NOMO-1 treated with dmso at 0.1 percent for 144 hours (cell line): ENCODE data around the gene CASTOR2.
"Not testable (repeated sequence)": the region's sequence is repeated elsewhere in the genome, so short reads cannot be mapped to it uniquely, and the experiment has no call there.

Experiments
- DNase-seq: peaks from one replicate; lab custom pipeline; 2025; ENCODE audit not compliant: unreplicated experiment; lab: John Stamatoyannopoulos, UW

Gene CASTOR2

GRCh38 chr7:74964511-74965119 is at the start of gene CASTOR2:
TSS of gene CASTOR2 (plus strand) at chr7:74964705. CDS start at chr7:74964986, 281 bp downstream.
- DNase-seq, result peak; percentile 52

- not testable (repeated sequence) for DNase-seq
Observed at GRCh38 chr7:74922321-74922890, 42.1 kb upstream of the CASTOR2 start.

GRCh38 chr7:74923644-74924043 is 40.9 kb upstream of the CASTOR2 start:
- DNase-seq, result not testable (repeated sequence)

GRCh38 chr7:74926968-74927367 is 37.5 kb upstream of the CASTOR2 start:
- DNase-seq, result not testable (repeated sequence)

- not testable (repeated sequence) for DNase-seq
Observed at GRCh38 chr7:74931563-74932328, 32.8 kb upstream of the CASTOR2 start.

- DNase-seq, result not testable (repeated sequence)
Observed at GRCh38 chr7:74939429-74939828, 25.1 kb upstream of the CASTOR2 start.

- not testable (repeated sequence) for DNase-seq
Observed at GRCh38 chr7:74941302-74942069, 23.0 kb upstream of the CASTOR2 start.

- not testable (repeated sequence) for DNase-seq
Observed at GRCh38 chr7:74943923-74944322, 20.6 kb upstream of the CASTOR2 start.

GRCh38 chr7:74947741-74948140 is 16.8 kb upstream of the CASTOR2 start:
- DNase-seq, result not testable (repeated sequence)

- not testable (repeated sequence) for DNase-seq
Observed at GRCh38 chr7:74953774-74954173, 10.7 kb upstream of the CASTOR2 start.

- not testable (repeated sequence) for DNase-seq
Observed at GRCh38 chr7:74958328-74958727, 6.2 kb upstream of the CASTOR2 start.

- not testable (repeated sequence) for DNase-seq
Observed at GRCh38 chr7:74963704-74964510, 598 bp upstream of the CASTOR2 start.

GRCh38 chr7:74966208-74966854 is 1.8 kb downstream of the CASTOR2 start:
- not testable (repeated sequence) for DNase-seq

GRCh38 chr7:74966909-74967308 is 2.4 kb downstream of the CASTOR2 start:
- DNase-seq, result not testable (repeated sequence)

GRCh38 chr7:74971431-74971830 is 6.9 kb downstream of the CASTOR2 start:
- DNase-seq, result not testable (repeated sequence)

GRCh38 chr7:74972377-74972776 is 7.9 kb downstream of the CASTOR2 start:
- DNase-seq, result not testable (repeated sequence)

- not testable (repeated sequence) for DNase-seq
Observed at GRCh38 chr7:74975959-74976358, 11.5 kb downstream of the CASTOR2 start.

- not testable (repeated sequence) for DNase-seq
Observed at GRCh38 chr7:74977523-74977922, 13.0 kb downstream of the CASTOR2 start.

GRCh38 chr7:74988436-74988835 is 23.9 kb downstream of the CASTOR2 start:
- not testable (repeated sequence) for DNase-seq

- DNase-seq, result no peak
Observed at GRCh38 chr7:74993121-74993520, 28.6 kb downstream of the CASTOR2 start.
